Adrenal gland (tissue), 5 donors: Measurements from ENCODE around the gene FKBP2.

Source experiments
- CTCF ChIP-seq, 6 experiments: fragments of 450-650 bp in 4 of 6; fragments of 200-600 bp in 2 of 6; sonication (generic) in 1 of 6; IDR thresholded peaks; 1 replicate in 5 of 6; 2 replicates in 1 of 6; pipeline versions ENCODE4 v1.5.1 to v1.8.0; 2016 to 2021; ENCODE audit warnings: antibody characterized with exemption in 6 of 6, mild to moderate bottlenecking in 2 of 6, moderate library complexity in 1 of 6
- POLR2A ChIP-seq, 2 donors: fragments of 450-650 bp; IDR thresholded peaks; one replicate each; pipeline ENCODE4 v1.6.1; 2017; ENCODE audit warnings: antibody characterized with exemption in 2 of 2, mild to moderate bottlenecking in 2 of 2, moderate library complexity in 1 of 2
- donor health status: DM: no; HTN: no; CAD: no.

- no peak for TF ChIP-seq CTCF (IDR thresholded peaks at IDR 0.05)
- TF ChIP-seq POLR2A (IDR thresholded peaks at IDR 0.05) = no peak
These were observed 15.8 kb upstream of the FKBP2 start for GRCh38 chr11:64224891-64225607.
